GM12891 (cell line): Measurements from ENCODE around the gene PCSK9.

ENCODE experiments used
- PAX5 ChIP-seq: IDR thresholded peaks from 2 replicates; pipeline ENCODE4 v1.6.1; 2011; ENCODE audit warnings: low read length, moderate library complexity, mild to moderate bottlenecking; ENCODE audit not compliant: insufficient read depth, severe bottlenecking
- POLR2A ChIP-seq: IDR thresholded peaks from 2 replicates; pipeline ENCODE4 v1.6.1; 2011; ENCODE audit warnings: low read depth, low read length, control low read depth
- POLR2AphosphoS5 ChIP-seq: IDR thresholded peaks from 2 replicates; pipeline ENCODE4 v1.6.1; 2011; ENCODE audit warnings: low read depth, low read length, control low read depth
- SPI1 ChIP-seq: IDR thresholded peaks from 2 replicates; pipeline ENCODE4 v1.6.1; 2011; ENCODE audit warnings: low read depth, low read length, control low read depth

- TF ChIP-seq POLR2AphosphoS5 (no peak), POLR2A (no peak), SPI1 (no peak), PAX5 (no peak)
Observed at GRCh38 chr1:55078470-55078869, 39.1 kb downstream of the PCSK9 start.
